HG02943 (cell line): ENCODE measurements around the gene MAN1C1.
"Not testable (repeated sequence)": the region's sequence is repeated elsewhere in the genome, so short reads cannot be mapped to it uniquely, and the experiment has no call there.

ENCODE experiments used
- ATAC-seq: cut with Tn5 transposase; IDR thresholded peaks from one replicate; pipeline ENCODE4 v1.9.1; 2021; ENCODE audit warnings: mild to moderate bottlenecking, low read depth, moderate library complexity; ENCODE audit not compliant: unreplicated experiment

The MAN1C1 gene

DNA sequence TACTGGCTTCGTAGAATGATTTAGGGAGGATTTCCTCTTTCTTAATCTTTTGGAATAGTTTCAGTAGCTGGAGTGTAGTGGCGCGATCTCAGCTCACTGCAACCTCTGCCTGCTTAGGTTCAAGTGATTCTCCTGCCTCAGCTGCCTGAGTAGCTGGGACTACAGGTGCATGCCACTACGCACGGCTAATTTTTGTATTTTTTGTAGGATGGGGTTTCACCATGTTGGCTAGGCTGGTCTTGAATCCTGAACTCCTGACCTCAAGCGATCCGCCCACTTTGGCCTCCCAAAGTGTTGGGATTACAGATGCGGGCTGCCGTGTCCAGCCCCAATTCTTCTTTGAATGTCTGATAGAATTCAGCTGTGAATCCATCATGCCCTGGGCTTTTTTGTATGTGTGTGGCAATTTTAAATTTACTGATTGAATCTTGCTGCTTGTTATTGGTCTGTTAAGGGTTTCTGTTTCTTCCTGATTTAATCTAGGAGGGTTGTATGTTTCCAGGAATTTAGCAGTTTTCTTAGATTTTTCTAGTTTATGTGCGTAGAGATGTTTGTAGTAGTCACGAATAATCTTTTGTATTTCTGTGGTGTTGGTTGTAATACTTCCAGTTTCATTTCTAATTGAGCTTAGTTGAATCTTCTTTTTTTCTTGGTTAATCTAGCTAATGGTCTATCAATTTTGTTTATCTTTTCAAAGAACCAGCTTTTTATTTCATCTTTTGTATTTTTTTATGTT lies 15.3 kb downstream of the MAN1C1 start:
- ATAC-seq, result no peak

- no peak for ATAC-seq
These were observed 17.5 kb downstream of the MAN1C1 start for GRCh38 chr1:25634066-25634465.

GRCh38 chr1:25634896-25635295 lies 18.3 kb downstream of the MAN1C1 start:
- ATAC-seq, result no peak

DNA sequence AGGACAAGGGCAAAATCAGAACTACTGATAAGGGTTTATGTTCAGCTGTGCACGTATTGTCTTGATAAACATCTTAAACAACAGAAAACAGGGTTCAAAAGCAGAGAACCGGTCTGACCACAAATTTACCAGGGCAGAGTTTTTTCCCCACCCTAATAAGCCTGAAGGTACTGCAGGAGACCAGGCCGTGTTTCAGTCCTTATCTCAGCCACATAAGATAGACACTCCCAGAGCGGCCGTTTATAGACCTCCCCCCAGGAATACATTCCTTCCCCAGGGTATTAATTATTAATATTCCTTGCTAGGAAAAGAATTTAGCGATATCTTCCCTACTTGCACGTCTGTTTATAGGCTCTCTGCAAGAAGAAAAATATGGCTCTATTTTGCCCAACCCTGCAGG lies 19.6 kb downstream of the MAN1C1 start:
- ATAC-seq, result not testable (repeated sequence)

DNA sequence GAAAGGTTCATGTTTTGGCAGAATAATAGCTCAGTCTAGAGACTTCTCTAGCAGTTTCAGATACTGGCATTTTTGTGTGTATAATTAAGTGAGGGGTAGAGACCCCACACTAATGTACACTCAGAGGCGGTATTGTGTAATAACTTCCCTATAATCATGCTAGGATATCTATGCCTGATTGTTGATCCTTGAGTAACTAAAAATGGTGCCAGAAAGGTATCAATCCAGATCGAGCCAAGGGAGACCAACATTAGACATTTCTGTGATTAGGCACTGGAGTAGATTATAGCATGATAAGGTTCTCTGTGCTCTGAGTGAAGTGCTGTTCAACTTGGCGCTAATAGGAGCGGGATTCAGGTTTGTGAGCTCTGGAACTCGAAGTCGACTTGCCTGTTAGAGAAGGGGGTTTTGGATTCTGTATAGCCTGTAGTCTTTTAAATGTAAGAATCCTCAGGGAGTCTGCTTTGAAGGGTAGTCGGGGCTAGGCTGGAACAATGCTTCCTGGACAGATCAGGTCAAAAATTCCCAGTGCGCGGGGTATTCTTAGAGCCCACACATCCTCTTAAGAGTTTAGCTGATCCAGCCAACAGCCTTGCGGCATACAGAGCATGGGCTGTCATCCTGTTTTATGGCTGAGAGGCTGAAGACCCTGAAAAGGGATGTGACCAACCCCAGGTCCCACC lies 24.2 kb downstream of the MAN1C1 start:
- no peak for ATAC-seq

- ATAC-seq, result no peak
These were observed 24.7 kb downstream of the MAN1C1 start for GRCh38 chr1:25641329-25641725.

DNA sequence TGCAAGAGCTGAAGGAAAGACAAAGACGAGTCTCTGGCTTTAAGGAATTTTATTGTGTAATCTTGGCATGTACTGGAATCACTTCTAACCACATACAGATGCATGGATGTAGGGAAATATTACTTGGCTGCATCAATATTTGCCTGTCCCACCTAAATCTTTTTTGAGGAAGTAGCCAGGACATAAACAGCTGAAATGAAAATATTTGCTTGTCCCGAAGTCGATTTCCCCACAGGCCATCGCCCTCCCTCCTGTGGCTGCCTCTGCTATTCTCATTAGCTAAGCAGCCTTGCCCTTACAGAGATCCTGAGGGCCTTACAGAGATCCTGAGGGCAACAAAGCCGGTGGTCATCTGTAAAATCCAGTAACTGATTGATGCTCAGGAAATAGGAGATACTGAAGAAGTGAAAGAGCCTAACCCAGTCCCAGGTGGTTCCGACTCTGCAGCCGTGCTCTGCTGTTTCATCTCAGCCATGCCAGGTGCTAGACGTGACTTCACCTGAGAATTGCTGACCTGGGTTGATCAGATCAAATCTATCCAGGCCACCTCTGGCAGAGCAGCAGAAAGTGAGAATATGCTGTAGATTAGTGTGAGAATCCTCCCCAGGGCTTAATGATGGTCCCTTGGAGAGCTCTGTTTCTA lies 25.5 kb downstream of the MAN1C1 start:
- no peak for ATAC-seq

- no peak for ATAC-seq
These were observed 26.1 kb downstream of the MAN1C1 start for GRCh38 chr1:25642574-25643108.

GRCh38 chr1:25643929-25644328 lies 27.3 kb downstream of the MAN1C1 start:
- ATAC-seq, result no peak

DNA sequence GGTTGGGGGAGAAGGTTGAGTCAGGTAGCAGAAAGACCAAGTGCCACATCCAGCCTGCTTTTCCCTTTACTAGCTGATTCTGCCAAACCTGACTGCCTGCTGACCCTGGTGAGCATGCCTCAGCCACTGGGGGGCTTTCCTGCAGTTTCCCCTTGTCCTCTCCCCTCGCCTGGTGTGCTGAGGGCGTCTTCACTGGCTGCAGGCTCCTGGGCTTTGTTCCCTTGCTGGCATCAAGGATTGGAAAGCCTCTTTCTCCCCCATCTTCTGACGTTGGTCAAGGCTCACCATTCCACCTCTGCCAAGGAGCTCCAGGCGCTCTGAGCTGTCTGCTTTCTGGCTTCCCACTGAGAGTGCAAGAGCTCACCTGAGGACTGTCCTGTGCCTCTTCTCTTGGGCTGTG lies 28.4 kb downstream of the MAN1C1 start:
- ATAC-seq, result no peak

DNA sequence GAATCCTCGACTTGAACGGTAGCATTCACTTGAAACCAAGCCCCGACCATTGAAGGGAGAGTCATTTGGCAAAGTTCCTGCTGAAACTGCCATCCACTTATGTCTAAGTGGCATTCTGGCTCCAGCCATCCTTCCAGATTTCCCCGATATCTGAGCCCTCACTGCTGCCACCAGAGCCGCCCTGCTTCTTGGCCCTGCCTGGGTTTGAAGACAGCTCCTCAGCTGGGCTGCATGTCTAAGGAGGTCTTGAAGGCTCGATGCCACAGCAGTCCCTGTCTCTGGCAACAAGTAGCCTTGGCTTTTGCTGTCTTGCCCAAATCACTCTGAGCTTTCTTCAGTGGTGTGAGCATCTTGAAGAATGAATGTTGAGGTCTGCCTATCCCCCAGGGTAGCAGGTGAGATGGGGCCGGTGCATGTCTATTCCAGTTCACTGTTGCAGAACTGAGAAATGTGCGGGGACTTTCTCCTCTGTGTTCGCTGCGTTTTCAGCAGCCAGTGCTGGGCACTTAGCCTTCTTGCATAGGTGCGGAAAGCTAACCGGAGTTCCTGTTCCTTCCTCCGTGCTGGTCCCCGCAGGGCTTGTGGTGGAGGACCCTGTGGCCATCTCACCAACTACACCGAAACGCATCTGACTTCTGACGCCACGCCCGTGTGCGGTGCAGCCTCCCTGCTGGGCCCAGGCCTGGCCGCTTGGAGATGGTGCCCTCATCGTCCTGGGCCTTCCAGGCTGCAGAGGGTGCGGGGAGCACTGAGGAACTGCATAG lies 29.2 kb downstream of the MAN1C1 start:
- ATAC-seq, result no peak

DNA sequence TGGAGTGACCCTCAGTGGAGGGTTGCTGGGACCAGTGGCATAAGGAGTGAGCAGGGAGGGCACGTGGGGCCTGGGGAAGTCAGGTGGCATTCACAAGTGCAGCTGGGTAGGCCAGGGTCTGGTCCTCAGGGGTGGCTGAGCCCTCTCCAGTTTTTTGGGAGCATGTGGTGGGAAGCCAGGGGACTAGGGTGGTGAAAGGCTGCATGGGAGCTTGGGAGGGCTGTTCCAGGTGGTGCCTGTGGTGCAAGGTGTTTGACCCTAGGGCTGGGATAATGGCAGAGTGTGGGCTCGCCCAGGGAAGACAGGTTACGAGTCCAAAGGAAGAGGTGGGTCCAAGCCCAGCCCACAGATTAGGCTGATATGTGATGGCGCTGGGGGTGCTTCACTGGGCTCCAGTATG lies 30.5 kb downstream of the MAN1C1 start:
- no peak for ATAC-seq

GRCh38 chr1:25647863-25648262 lies 31.3 kb downstream of the MAN1C1 start:
- no peak for ATAC-seq

GRCh38 chr1:25648681-25649440 lies 32.3 kb downstream of the MAN1C1 start:
- no peak for ATAC-seq

DNA sequence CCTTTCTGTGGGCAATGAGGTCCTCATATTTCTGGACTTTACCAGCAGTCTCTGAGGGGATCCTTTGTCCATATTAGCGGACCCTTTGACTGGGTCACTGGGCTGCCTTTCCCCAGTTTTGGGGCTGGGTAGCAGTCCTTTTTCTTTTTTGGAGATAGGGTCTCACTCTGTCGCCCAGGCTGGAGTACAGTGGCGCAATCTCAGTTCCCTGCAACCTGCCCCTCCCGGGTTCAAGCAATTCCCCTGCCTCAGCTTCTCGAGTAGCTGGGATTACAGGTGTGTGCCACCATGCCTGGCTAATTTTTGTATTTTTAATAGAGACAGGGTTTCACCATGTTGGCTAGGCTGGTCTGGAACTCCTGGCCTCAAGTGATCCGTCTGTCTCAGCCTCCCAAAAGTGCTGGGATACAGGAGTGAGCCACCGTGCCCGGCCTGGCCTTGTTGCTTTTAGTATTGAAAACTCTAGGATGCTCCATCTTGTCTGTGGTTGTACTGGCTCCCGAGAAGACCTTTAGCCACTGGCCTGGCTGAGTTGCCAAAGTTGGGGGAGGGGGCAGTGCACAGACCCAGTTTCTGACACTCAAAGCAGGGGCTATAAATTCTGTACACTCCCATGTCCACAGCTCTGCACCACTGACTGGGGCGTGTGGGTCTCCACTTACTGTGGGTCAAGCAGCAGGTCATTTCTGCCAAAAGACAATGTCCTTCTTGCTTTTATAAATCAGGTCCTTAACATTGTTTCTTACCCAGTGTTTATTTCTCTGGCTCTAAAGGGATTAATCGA lies 33.1 kb downstream of the MAN1C1 start:
- no peak for ATAC-seq

GRCh38 chr1:25650289-25650576 lies 33.6 kb downstream of the MAN1C1 start:
- no peak for ATAC-seq

DNA sequence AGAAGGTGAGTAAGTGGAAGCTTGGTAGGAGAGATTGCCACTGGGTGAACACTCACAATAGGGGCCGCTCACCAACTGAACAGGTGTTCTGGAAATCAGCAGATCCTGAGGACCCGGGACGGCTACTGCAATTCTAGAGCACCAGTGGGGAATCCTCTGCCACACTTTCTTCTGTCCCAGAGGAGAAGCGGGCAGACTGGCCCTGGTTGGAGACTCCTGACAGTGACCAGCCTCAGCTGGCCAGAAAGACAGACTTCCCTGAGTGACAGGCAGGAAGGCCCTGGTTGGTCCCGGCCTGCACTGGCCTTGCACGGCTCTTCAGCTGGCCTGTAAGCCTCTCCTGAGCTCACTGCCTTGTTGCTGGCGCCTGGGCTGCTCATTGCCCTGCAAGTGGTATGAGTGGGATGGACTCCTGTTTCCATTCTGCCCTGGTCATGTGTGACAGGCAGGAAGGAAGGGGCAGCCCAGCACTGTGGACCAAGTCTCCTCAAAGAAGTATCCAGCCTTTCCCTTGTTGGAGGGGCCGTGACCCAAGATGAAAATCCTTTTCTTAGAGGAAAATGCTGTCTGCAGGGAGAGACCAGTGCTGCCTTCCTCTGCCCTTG lies 34.5 kb downstream of the MAN1C1 start:
- no peak for ATAC-seq

- no peak for ATAC-seq
These were observed 35.5 kb downstream of the MAN1C1 start for GRCh38 chr1:25651824-25652741.
